Astrocyte (in vitro differentiated cells and primary cell): ENCODE results near the gene ATXN1. TPM values are rescaled to one million over a fixed set of nuclear protein-coding genes. Genes with fewer than 3 reads are reported as not detected.

Experiments used
- DNase-seq: peaks from one replicate; pipeline ENCODE4 v3.0.0-alpha.2; 2010; ENCODE audit warnings: low read depth
- FAIRE-seq: peaks from 2 replicates; lab custom pipeline; 2011; peaks lifted over from hg19 to GRCh38; lab: Jason Lieb, UNC
- H2AFZ ChIP-seq: 2 replicates; pipeline ENCODE4 v1.6.0; 2012; ENCODE audit warnings: low read depth, low read length, inconsistent platforms
- H3K27ac ChIP-seq: 2 replicates; pipeline ENCODE4 v1.5.1; 2011; ENCODE audit warnings: low read depth, low read length, inconsistent platforms
- H3K27me3 ChIP-seq: 2 replicates; pipeline ENCODE4 v1.6.0; 2011; ENCODE audit warnings: low read length, inconsistent platforms; ENCODE audit not compliant: insufficient read depth
- H3K36me3 ChIP-seq: 2 replicates; pipeline ENCODE4 v1.5.1; 2011; ENCODE audit warnings: low read length, inconsistent platforms; ENCODE audit not compliant: insufficient read depth
- H3K4me1 ChIP-seq: 2 replicates; pipeline ENCODE4 v1.5.1; 2011; ENCODE audit warnings: low read length, inconsistent platforms; ENCODE audit not compliant: insufficient read depth
- H3K4me2 ChIP-seq: 2 replicates; pipeline ENCODE4 v1.6.0; 2012; ENCODE audit warnings: low read length, inconsistent platforms
- H3K4me3 ChIP-seq: 2 replicates; pipeline ENCODE4 v1.5.1; 2011; ENCODE audit warnings: low read depth, mild to moderate bottlenecking, low read length, inconsistent platforms; ENCODE audit not compliant: insufficient read depth
- H3K79me2 ChIP-seq: 2 replicates; pipeline ENCODE4 v1.6.0; 2012; ENCODE audit warnings: mild to moderate bottlenecking, low read length, inconsistent platforms; ENCODE audit not compliant: insufficient read depth
- H3K9ac ChIP-seq: 2 replicates; pipeline ENCODE4 v1.6.0; 2012; ENCODE audit warnings: mild to moderate bottlenecking, low read length, inconsistent platforms
- H3K9me3 ChIP-seq: 2 replicates; pipeline ENCODE4 v1.5.1; 2012; ENCODE audit warnings: low read depth, mild to moderate bottlenecking, low read length, inconsistent platforms; ENCODE audit not compliant: insufficient read depth
- H4K20me1 ChIP-seq: 2 replicates; pipeline ENCODE4 v1.6.0; 2012; ENCODE audit warnings: low read length, inconsistent platforms; ENCODE audit not compliant: insufficient read depth
- H3K27ac Mint-ChIP-seq: one replicate; pipeline ENCODE4 v1.8.0; 2021; ENCODE audit warnings: mild to moderate bottlenecking, mixed read lengths; ENCODE audit not compliant: unreplicated experiment
- H3K27me3 Mint-ChIP-seq: one replicate; pipeline ENCODE4 v1.8.0; 2021; ENCODE audit warnings: low read depth, mixed read lengths; ENCODE audit not compliant: unreplicated experiment
- H3K36me3 Mint-ChIP-seq: one replicate; pipeline ENCODE4 v1.8.0; 2021; ENCODE audit warnings: low read depth, mixed read lengths; ENCODE audit not compliant: unreplicated experiment
- H3K4me1 Mint-ChIP-seq: one replicate; pipeline ENCODE4 v1.8.0; 2021; ENCODE audit warnings: low read depth, mixed read lengths; ENCODE audit not compliant: unreplicated experiment
- H3K4me3 Mint-ChIP-seq: one replicate; pipeline ENCODE4 v1.8.0; 2021; ENCODE audit warnings: mild to moderate bottlenecking, moderate library complexity, mixed read lengths; ENCODE audit not compliant: unreplicated experiment
- H3K9me3 Mint-ChIP-seq: one replicate; pipeline ENCODE4 v1.8.0; 2021; ENCODE audit warnings: mild to moderate bottlenecking, mixed read lengths; ENCODE audit not compliant: unreplicated experiment
- EZH2 ChIP-seq: IDR thresholded peaks from 2 replicates; pipeline ENCODE4 v1.6.1; 2012; ENCODE audit warnings: mild to moderate bottlenecking, low read length, inconsistent platforms; ENCODE audit not compliant: insufficient read depth
- total RNA-seq: library from RNA; stranded (reverse); gene quantifications from 2 replicates; pipeline ENCODE4 v1.2.1, GENCODE V29; 2021
- TF ChIP-seq, protein P1 (sequence below): IDR thresholded peaks from 2 replicates; pipeline ENCODE4 v1.5.1; 2011; ENCODE audit warnings: low read depth, mild to moderate bottlenecking, inconsistent platforms, low read length, moderate library complexity; ENCODE audit not compliant: insufficient read depth

Gene ATXN1
- total RNA-seq, 1 donor from 2014 or later: 70.9 TPM

GRCh38 chr6:16670617-16671051 lies 90.6 kb downstream of the ATXN1 start:
- no peaks in the 10 kb centered on the region for H3K27me3 ChIP-seq
- Mint-ChIP-seq H3K27me3 (no peaks in the 10 kb centered on the region), H3K4me1 (peaks cover 51% of the 10 kb centered on the region), H3K9me3 (peaks cover 2% of the 10 kb centered on the region), H3K4me3 (no peak overlapping the region), H3K27ac (peak overlapping the region; percentile 54), H3K36me3 (peaks cover 5% of the 10 kb centered on the region)
- peaks cover 9% of the 10 kb centered on the region for H4K20me1 ChIP-seq
- no peak overlapping the region for H3K4me3 ChIP-seq
- no peak overlapping the region for H2AFZ ChIP-seq
- no peak for DNase-seq
- TF ChIP-seq, protein P1, sequence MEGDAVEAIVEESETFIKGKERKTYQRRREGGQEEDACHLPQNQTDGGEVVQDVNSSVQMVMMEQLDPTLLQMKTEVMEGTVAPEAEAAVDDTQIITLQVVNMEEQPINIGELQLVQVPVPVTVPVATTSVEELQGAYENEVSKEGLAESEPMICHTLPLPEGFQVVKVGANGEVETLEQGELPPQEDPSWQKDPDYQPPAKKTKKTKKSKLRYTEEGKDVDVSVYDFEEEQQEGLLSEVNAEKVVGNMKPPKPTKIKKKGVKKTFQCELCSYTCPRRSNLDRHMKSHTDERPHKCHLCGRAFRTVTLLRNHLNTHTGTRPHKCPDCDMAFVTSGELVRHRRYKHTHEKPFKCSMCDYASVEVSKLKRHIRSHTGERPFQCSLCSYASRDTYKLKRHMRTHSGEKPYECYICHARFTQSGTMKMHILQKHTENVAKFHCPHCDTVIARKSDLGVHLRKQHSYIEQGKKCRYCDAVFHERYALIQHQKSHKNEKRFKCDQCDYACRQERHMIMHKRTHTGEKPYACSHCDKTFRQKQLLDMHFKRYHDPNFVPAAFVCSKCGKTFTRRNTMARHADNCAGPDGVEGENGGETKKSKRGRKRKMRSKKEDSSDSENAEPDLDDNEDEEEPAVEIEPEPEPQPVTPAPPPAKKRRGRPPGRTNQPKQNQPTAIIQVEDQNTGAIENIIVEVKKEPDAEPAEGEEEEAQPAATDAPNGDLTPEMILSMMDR: no peak
- TF ChIP-seq EZH2: no peak
- FAIRE-seq: no peak
- H3K9ac ChIP-seq: no peak overlapping the region
- H3K9me3 ChIP-seq: no peaks in the 10 kb centered on the region
- peak overlapping the region; percentile 66 for H3K4me2 ChIP-seq
- no peak overlapping the region for H3K27ac ChIP-seq
- peaks cover 73% of the 10 kb centered on the region for H3K79me2 ChIP-seq
- peaks cover 31% of the 10 kb centered on the region for H3K4me1 ChIP-seq
- H3K36me3 ChIP-seq: no peaks in the 10 kb centered on the region

DNA sequence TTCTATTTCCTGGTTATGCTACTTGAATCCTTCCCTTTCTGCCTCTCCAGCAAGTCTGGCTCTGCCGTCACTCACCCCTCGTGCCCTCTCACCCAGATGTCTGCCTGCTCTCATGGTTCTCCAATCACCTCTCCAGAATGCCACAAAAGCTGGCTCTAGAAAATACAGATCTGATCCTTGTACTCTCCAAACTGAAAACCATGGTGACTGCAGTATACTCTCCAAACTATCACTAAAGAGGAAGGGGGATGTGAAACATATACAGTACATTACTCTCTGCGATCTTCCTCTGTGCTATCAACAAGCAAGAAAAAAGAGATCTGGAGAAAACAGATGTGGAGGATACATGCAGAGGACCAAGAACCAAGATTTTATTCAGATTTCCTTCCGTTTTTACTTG lies 91.1 kb downstream of the ATXN1 start:
- Mint-ChIP-seq H3K27me3 (no peaks in the 10 kb centered on the region), H3K4me1 (peaks cover 48% of the 10 kb centered on the region), H3K36me3 (peaks cover 5% of the 10 kb centered on the region), H3K4me3 (no peak overlapping the region), H3K9me3 (peaks cover 2% of the 10 kb centered on the region), H3K27ac (peak overlapping the region; percentile 54)
- TF ChIP-seq EZH2: no peak
- TF ChIP-seq, protein P1: no peak
- Histone ChIP-seq H3K79me2 (peaks cover 72% of the 10 kb centered on the region), H2AFZ (no peak overlapping the region), H3K4me1 (peaks cover 28% of the 10 kb centered on the region), H3K4me3 (no peak overlapping the region), H3K27me3 (no peaks in the 10 kb centered on the region), H3K9me3 (no peaks in the 10 kb centered on the region), H3K27ac (peak overlapping the region; percentile 53), H3K9ac (peak overlapping the region; percentile 12), H4K20me1 (peaks cover 9% of the 10 kb centered on the region), H3K36me3 (no peaks in the 10 kb centered on the region), H3K4me2 (peak overlapping the region; percentile 66)
- DNase-seq (no peak), FAIRE-seq (no peak)

DNA sequence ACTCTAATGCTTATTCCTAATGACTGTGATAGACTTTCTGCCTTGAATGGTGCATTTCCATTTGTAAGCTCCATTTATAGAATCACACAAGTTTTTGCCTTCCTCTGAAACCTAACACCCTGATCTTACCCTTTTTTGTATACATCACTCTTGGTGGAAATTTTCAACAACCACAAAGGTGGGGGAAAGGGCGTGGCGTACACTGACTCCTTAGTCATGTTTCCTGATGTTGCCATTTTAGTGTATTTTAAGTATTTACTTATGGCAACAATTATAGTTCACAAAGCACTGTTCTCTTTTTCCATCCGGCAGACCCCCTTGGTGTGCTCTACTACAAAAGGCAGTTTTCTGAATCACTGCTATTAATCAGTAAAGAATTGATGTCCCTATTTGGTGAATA lies 92.0 kb downstream of the ATXN1 start:
- H3K27ac Mint-ChIP-seq: no peak overlapping the region

More for the DNA sequence above, 92.0 kb downstream of the ATXN1 start:
- H3K4me3 ChIP-seq: peak overlapping the region; percentile 30
- no peak overlapping the region for H2AFZ ChIP-seq
- H3K4me1 ChIP-seq: peaks cover 21% of the 10 kb centered on the region
- H3K36me3 ChIP-seq: no peaks in the 10 kb centered on the region
- Mint-ChIP-seq H3K9me3 (peaks cover 2% of the 10 kb centered on the region), H3K4me1 (peaks cover 43% of the 10 kb centered on the region), H3K36me3 (peaks cover 5% of the 10 kb centered on the region), H3K4me3 (no peak overlapping the region), H3K27me3 (no peaks in the 10 kb centered on the region)
- H3K27ac ChIP-seq: peak overlapping the region; percentile 53
- DNase-seq (peak; percentile 80), FAIRE-seq (no peak)
- peak overlapping the region; percentile 66 for H3K4me2 ChIP-seq
- peaks cover 9% of the 10 kb centered on the region for H4K20me1 ChIP-seq
- H3K9me3 ChIP-seq: no peaks in the 10 kb centered on the region
- peak overlapping the region; percentile 2 for H3K9ac ChIP-seq
- TF ChIP-seq, protein P1: no peak
- TF ChIP-seq EZH2: no peak
- H3K27me3 ChIP-seq: no peaks in the 10 kb centered on the region
- H3K79me2 ChIP-seq: peaks cover 72% of the 10 kb centered on the region
